ENCODE data around the gene ASAH2. TPM values are rescaled to one million over a fixed set of nuclear protein-coding genes. Genes with fewer than 3 reads are reported as not detected.

The ASAH2 gene
- total RNA-seq, 1 experiment from 2014 or later = 4.6 TPM

DNA sequence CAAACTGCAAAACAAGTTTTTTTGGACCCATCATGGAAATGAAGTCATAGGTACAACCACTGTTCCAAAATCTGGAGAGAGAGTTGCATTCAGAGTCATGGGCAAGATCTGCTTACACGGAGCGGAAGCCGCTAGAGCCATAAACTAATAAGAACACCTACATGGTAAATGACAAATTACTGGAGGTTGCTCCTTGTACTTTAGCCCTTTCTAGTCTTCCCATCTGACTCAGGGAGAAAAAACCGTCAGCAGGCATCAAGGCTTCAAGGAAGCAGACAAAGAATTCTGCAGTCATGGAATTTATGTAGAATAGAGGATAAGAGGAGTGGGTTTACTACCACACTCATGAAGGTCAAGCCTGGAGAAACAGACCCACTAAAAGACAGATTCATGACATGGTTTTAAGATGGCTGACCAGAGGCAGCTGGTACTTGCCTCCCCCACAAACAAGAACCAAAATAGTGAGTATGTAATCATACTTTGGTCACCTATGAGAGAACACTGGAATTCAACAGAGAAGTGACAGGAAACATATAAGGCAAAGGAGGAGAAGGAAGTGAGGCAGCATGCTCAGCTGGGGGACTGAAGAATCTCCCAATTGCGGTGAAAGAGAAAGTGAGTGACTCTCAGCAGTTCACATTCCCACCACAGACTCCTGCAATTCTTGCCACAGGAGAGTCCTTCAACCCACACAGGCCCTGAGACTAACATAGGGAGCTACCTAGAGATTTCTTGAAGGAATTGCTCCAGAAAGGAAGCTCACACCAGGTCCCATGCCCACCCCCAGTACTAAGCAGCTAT lies 42.4 kb upstream of the ASAH2 start:
- Mint-ChIP-seq H3K36me3 (ENCODE audit: insufficient read depth in 1 of 3, low read depth in 3 of 3) (no peaks in the 10 kb centered on the region; a peak in 3 of 7 replicates), H3K27me3 (ENCODE audit: low read depth) (peaks cover 2% of the 10 kb centered on the region), H3K9me3 (peaks cover 3 to 4% of the 10 kb centered on the region in 2 experiments; a peak in 2 of 5 replicates), H3K4me1 (peaks cover 0 to 10% of the 10 kb centered on the region in 2 experiments; a peak in 1 of 4 replicates), H3K4me3 (no peak overlapping the region), H3K27ac (peak overlapping the region in 2 of 3 experiments; percentile 17 to 80; a peak in 3 of 7 replicates)
- Histone ChIP-seq H3K18ac (ENCODE audit: insufficient read length, low read depth, low read length) (no peak overlapping the region), H3K9ac (ENCODE audit: extremely low read depth, insufficient read length, low read length) (no peak overlapping the region), H2AFZ (ENCODE audit: low read length) (no peak overlapping the region), H3K9me3 (ENCODE audit: control insufficient read depth, low read depth, low read length) (no peaks in the 10 kb centered on the region), H3K79me1 (ENCODE audit: insufficient read depth, low read depth, low read length, poor library complexity, severe bottlenecking) (no peaks in the 10 kb centered on the region), H2BK5ac (ENCODE audit: insufficient read length, low read length) (no peak overlapping the region), H3T11ph (ENCODE audit: low read length) (no peak overlapping the region), H3K23me2 (ENCODE audit: insufficient read length, low read depth, low read length, poor library complexity, severe bottlenecking) (no peaks in the 10 kb centered on the region), H3K79me2 (ENCODE audit: insufficient read depth, low read length) (no peaks in the 10 kb centered on the region), H2BK20ac (ENCODE audit: low read depth, low read length, poor library complexity, severe bottlenecking) (no peak overlapping the region), H3K4ac (ENCODE audit: low read depth, low read length) (no peak overlapping the region), H3K27ac (ENCODE audit: insufficient read length, low read depth, low read length) (no peak overlapping the region), H4K20me1 (ENCODE audit: control insufficient read depth, insufficient read depth, insufficient read length) (no peaks in the 10 kb centered on the region), H3K56ac (ENCODE audit: insufficient read length, low read depth, low read length) (no peak overlapping the region), H3K4me2 (ENCODE audit: insufficient read depth, insufficient read length, low read length) (no peak overlapping the region), H4K5ac (ENCODE audit: insufficient read length, low read depth, low read length) (no peak overlapping the region), H4K8ac (replicated peaks; ENCODE audit: insufficient read length, low read depth, low read length) (no peak overlapping the region), H3K4me1 (ENCODE audit: insufficient read depth, low read length) (no peaks in the 10 kb centered on the region), H2AK5ac (ENCODE audit: insufficient read length, low read length) (no peak overlapping the region), H3K14ac (ENCODE audit: insufficient read depth, low read length) (no peak overlapping the region), H2BK120ac (ENCODE audit: low read depth, low read length, poor library complexity, severe bottlenecking) (no peak overlapping the region), H4K91ac (ENCODE audit: insufficient read length, low read depth, low read length) (no peak overlapping the region), H3K23ac (ENCODE audit: insufficient read length, low read depth, low read length) (no peak overlapping the region), H2BK12ac (ENCODE audit: insufficient read length, low read depth, low read length) (no peak overlapping the region), H3K27me3 (ENCODE audit: insufficient read depth, low read length) (no peaks in the 10 kb centered on the region), H2BK15ac (ENCODE audit: low read depth, low read length) (no peak overlapping the region)
- WGBS (ENCODE audit: extremely low coverage, insufficient read length, low lambda C conversion rate) = no CpG with 5 or more reads among the region's 5 CpGs
- TF ChIP-seq, protein P1, sequence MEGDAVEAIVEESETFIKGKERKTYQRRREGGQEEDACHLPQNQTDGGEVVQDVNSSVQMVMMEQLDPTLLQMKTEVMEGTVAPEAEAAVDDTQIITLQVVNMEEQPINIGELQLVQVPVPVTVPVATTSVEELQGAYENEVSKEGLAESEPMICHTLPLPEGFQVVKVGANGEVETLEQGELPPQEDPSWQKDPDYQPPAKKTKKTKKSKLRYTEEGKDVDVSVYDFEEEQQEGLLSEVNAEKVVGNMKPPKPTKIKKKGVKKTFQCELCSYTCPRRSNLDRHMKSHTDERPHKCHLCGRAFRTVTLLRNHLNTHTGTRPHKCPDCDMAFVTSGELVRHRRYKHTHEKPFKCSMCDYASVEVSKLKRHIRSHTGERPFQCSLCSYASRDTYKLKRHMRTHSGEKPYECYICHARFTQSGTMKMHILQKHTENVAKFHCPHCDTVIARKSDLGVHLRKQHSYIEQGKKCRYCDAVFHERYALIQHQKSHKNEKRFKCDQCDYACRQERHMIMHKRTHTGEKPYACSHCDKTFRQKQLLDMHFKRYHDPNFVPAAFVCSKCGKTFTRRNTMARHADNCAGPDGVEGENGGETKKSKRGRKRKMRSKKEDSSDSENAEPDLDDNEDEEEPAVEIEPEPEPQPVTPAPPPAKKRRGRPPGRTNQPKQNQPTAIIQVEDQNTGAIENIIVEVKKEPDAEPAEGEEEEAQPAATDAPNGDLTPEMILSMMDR (conservative IDR thresholded peaks at IDR 0.05) = no peak
- DNase-seq = no peak
